H1 (cell line): ENCODE data around the gene LHPP. TPM values are rescaled to one million over a fixed set of nuclear protein-coding genes. Genes with fewer than 3 reads are reported as not detected.

Experiments
- CTCF ChIA-PET: fragments of 300-600 bp; sonication (Branson Sonifier 250); formaldehyde crosslinking; loops from one replicate; lab custom pipeline; 2021; ENCODE audit not compliant: partially characterized antibody; lab: Charles Lee
- POLR2A ChIA-PET: fragments of 300-600 bp; sonication (Branson Sonifier 250); formaldehyde crosslinking; loops from one replicate; lab custom pipeline; 2021; ENCODE audit warnings: inconsistent platforms; ENCODE audit not compliant: partially characterized antibody; lab: Charles Lee
- DNase-seq, 2 experiments: peaks; one replicate each; pipeline versions ENCODE4 v3.0.0 to v3.0.0-alpha.2; 2010 to 2022; ENCODE audit warnings: low spot score in 2 of 2, low read depth in 1 of 2, mixed read lengths in 1 of 2
- FAIRE-seq: peaks from 2 replicates; lab custom pipeline; 2011; peaks lifted over from hg19 to GRCh38; lab: Jason Lieb, UNC
- H2AFZ ChIP-seq: 2 replicates; pipeline ENCODE4 v1.8.1; 2012; ENCODE audit warnings: low read length, inconsistent platforms
- H2AK5ac ChIP-seq: 2 replicates; pipeline ENCODE4 v1.6.1; 2013; ENCODE audit warnings: low read depth, low read length
- H2BK120ac ChIP-seq: replicated peaks from 2 replicates; pipeline ENCODE3; 2013; ENCODE audit warnings: low read depth, low read length, inconsistent platforms
- H2BK12ac ChIP-seq: 2 replicates; pipeline ENCODE4 v1.6.1; 2013; ENCODE audit warnings: low read depth, low read length
- H2BK15ac ChIP-seq: 2 replicates; pipeline ENCODE4 v1.6.1; 2013; ENCODE audit warnings: low read length
- H2BK20ac ChIP-seq: 2 replicates; pipeline ENCODE4 v1.6.1; 2013; ENCODE audit warnings: low read length
- H2BK5ac ChIP-seq: 2 replicates; pipeline ENCODE4 v1.6.1; 2013; ENCODE audit warnings: low read depth, low read length
- H3K14ac ChIP-seq: 2 replicates; pipeline ENCODE4 v1.6.1; 2013; ENCODE audit warnings: inconsistent platforms; ENCODE audit not compliant: insufficient read length
- H3K18ac ChIP-seq: 2 replicates; pipeline ENCODE4 v1.6.1; 2013; ENCODE audit warnings: low read length; ENCODE audit errors: extremely low read depth
- H3K23ac ChIP-seq: 2 replicates; pipeline ENCODE4 v1.6.1; 2013; ENCODE audit warnings: inconsistent platforms; ENCODE audit not compliant: insufficient read length
- H3K23me2 ChIP-seq: 2 replicates; pipeline ENCODE4 v1.6.1; 2013; ENCODE audit warnings: low read depth, low read length
- H3K27ac ChIP-seq: 2 replicates; pipeline ENCODE4 v1.6.1; 2011; ENCODE audit warnings: low read depth, low read length, inconsistent platforms
- H3K27me3 ChIP-seq, 4 experiments: replicated peaks in 1 of 4; 1 replicate in 1 of 4; 2 replicates in 3 of 4; pipeline versions ENCODE4 v1.6.1 to v1.8.1; 2011 to 2013; ENCODE audit warnings: low read length in 3 of 4, mild to moderate bottlenecking in 3 of 4, inconsistent platforms in 2 of 4, mixed read lengths in 2 of 4, moderate library complexity in 1 of 4; ENCODE audit not compliant: control insufficient read depth in 3 of 4, insufficient read depth in 3 of 4; ENCODE audit errors: extremely low read depth in 1 of 4
- H3K36me3 ChIP-seq, 4 experiments: 2 replicates each; pipeline versions ENCODE4 v1.6.1 to v1.8.1; 2011 to 2013; ENCODE audit warnings: mild to moderate bottlenecking in 4 of 4, low read length in 3 of 4, moderate library complexity in 2 of 4, control low read depth in 1 of 4, inconsistent platforms in 1 of 4; ENCODE audit not compliant: insufficient read depth in 4 of 4, control insufficient read depth in 2 of 4
- H3K4ac ChIP-seq: replicated peaks from 2 replicates; pipeline ENCODE3; 2013; ENCODE audit warnings: low read length, low read depth, mixed read lengths, inconsistent platforms; ENCODE audit not compliant: insufficient read length
- H3K4me1 ChIP-seq, 4 experiments: replicated peaks in 1 of 4; 1 replicate in 1 of 4; 2 replicates in 3 of 4; pipeline versions ENCODE4 v1.6.1 to v1.8.1; 2011 to 2013; ENCODE audit warnings: low read length in 3 of 4, inconsistent platforms in 2 of 4, mixed read lengths in 1 of 4; ENCODE audit not compliant: insufficient read depth in 4 of 4, control insufficient read depth in 3 of 4
- H3K4me2 ChIP-seq, 2 experiments: 2 replicates each; pipeline versions ENCODE4 v1.6.1 to v1.8.1; 2011 to 2013; ENCODE audit warnings: low read depth in 2 of 2, low read length in 2 of 2, control low read depth in 1 of 2, inconsistent platforms in 1 of 2, mild to moderate bottlenecking in 1 of 2; ENCODE audit not compliant: insufficient read depth in 1 of 2
- H3K4me3 ChIP-seq, 4 experiments: fragments of 200-600, 300-600 bp in 1 of 4; sonication (generic), shearing (Covaris generic), sonication (Bioruptor Twin) in 1 of 4; 2 replicates each; pipeline versions ENCODE4 v1.5.1 to v1.8.1; 2011 to 2016; ENCODE audit warnings: low read length in 4 of 4, low read depth in 3 of 4, control low read depth in 2 of 4, inconsistent platforms in 2 of 4, mild to moderate bottlenecking in 2 of 4, mixed read lengths in 1 of 4, moderate library complexity in 1 of 4; ENCODE audit not compliant: insufficient read depth in 2 of 4; ENCODE audit errors: extremely low read depth in 1 of 4
- H3K56ac ChIP-seq: replicated peaks from 2 replicates; pipeline ENCODE3; 2013; ENCODE audit warnings: low read depth, mild to moderate bottlenecking, mixed read lengths, low read length, inconsistent platforms; ENCODE audit not compliant: insufficient read length
- H3K79me1 ChIP-seq: 2 replicates; pipeline ENCODE4 v1.6.1; 2013; ENCODE audit warnings: low read depth, low read length, control low read depth
- H3K79me2 ChIP-seq, 2 experiments: 2 replicates each; pipeline versions ENCODE4 v1.6.1 to v1.8.1; 2012 to 2013; ENCODE audit warnings: low read length in 2 of 2, mild to moderate bottlenecking in 2 of 2, inconsistent platforms in 1 of 2; ENCODE audit not compliant: insufficient read depth in 2 of 2, control insufficient read depth in 1 of 2
- H3K9ac ChIP-seq, 4 experiments: replicated peaks in 1 of 4; 1 replicate in 1 of 4; 2 replicates in 3 of 4; pipeline versions ENCODE4 v1.6.1 to v1.8.1; 2011 to 2013; ENCODE audit warnings: low read depth in 3 of 4, low read length in 3 of 4, control low read depth in 2 of 4, mild to moderate bottlenecking in 2 of 4, moderate library complexity in 2 of 4, inconsistent platforms in 1 of 4; ENCODE audit errors: extremely low read depth in 1 of 4
- H3K9me3 ChIP-seq, 2 experiments: 2 replicates each; pipeline versions ENCODE4 v1.6.1 to v1.8.1; 2012 to 2013; ENCODE audit warnings: mild to moderate bottlenecking in 2 of 2, moderate library complexity in 2 of 2, control low read depth in 1 of 2, inconsistent platforms in 1 of 2, low read depth in 1 of 2, low read length in 1 of 2, mixed read lengths in 1 of 2; ENCODE audit not compliant: insufficient read depth in 2 of 2
- H4K20me1 ChIP-seq, 2 experiments: replicated peaks in 1 of 2; 2 replicates each; pipeline versions ENCODE3 to v1.8.1; 2011 to 2013; ENCODE audit warnings: inconsistent platforms in 2 of 2, low read length in 2 of 2, mild to moderate bottlenecking in 1 of 2; ENCODE audit not compliant: insufficient read depth in 2 of 2, control insufficient read depth in 1 of 2
- H4K5ac ChIP-seq: 2 replicates; pipeline ENCODE4 v1.6.1; 2013; ENCODE audit warnings: low read length, low read depth, mixed read lengths, inconsistent platforms; ENCODE audit not compliant: insufficient read length
- H4K8ac ChIP-seq: 2 replicates; pipeline ENCODE4 v1.8.0; 2013; ENCODE audit warnings: mild to moderate bottlenecking, moderate library complexity, low read length, inconsistent platforms; ENCODE audit not compliant: insufficient read depth; ENCODE audit errors: extremely low read depth
- H4K91ac ChIP-seq: replicated peaks from 2 replicates; pipeline ENCODE3; 2013; ENCODE audit warnings: low read length, mixed read lengths, inconsistent platforms; ENCODE audit not compliant: insufficient read length
- ATF3 ChIP-seq: IDR thresholded peaks from 2 replicates; pipeline ENCODE4 v1.6.1; 2011; ENCODE audit warnings: low read depth, mild to moderate bottlenecking, low read length; ENCODE audit not compliant: insufficient read depth
- CBX5 ChIP-seq: fragments of 300-800, 300-1000 bp; sonication (generic); IDR thresholded peaks from 2 replicates; pipeline ENCODE4 v1.7.1; 2016; ENCODE audit warnings: antibody characterized with exemption, low read length, low read depth
- CHD2 ChIP-seq: IDR thresholded peaks from 2 replicates; pipeline ENCODE4 v1.6.1; 2012; ENCODE audit warnings: low read length, improper control_type of control experiment
- E2F6 ChIP-seq: IDR thresholded peaks from 2 replicates; pipeline ENCODE4 v1.6.1; 2012; ENCODE audit warnings: inconsistent platforms
- HDAC2 ChIP-seq, 2 experiments: fragments of 300-600 bp in 1 of 2; sonication (generic) in 1 of 2; IDR thresholded peaks; 2 replicates each; pipeline ENCODE4 v1.6.1; 2011 to 2012; ENCODE audit warnings: low read depth in 2 of 2, low read length in 2 of 2, mild to moderate bottlenecking in 2 of 2, moderate library complexity in 2 of 2, borderline replicate concordance in 1 of 2, inconsistent platforms in 1 of 2
- JUN ChIP-seq: IDR thresholded peaks from 2 replicates; pipeline ENCODE4 v1.6.1; 2011; ENCODE audit warnings: low read depth, mild to moderate bottlenecking, improper control_type of control experiment, low read length
- POLR2AphosphoS5 ChIP-seq: IDR thresholded peaks from 2 replicates; pipeline ENCODE4 v1.6.1; 2011; ENCODE audit warnings: low read depth, low read length
- RAD21 ChIP-seq, 2 experiments: IDR thresholded peaks in 1 of 2; conservative IDR thresholded peaks in 1 of 2; 2 replicates each; pipeline ENCODE4 v1.6.1; 2011; ENCODE audit warnings: low read depth in 2 of 2, low read length in 2 of 2, improper control_type of control experiment in 1 of 2, inconsistent platforms in 1 of 2, mild to moderate bottlenecking in 1 of 2, moderate library complexity in 1 of 2
- USF2 ChIP-seq: IDR thresholded peaks from 2 replicates; pipeline ENCODE4 v1.6.1; 2011; ENCODE audit warnings: low read length, improper control_type of control experiment
- WGBS, 2 experiments: shearing (Covaris generic) in 1 of 2; methylation state at CpG; one replicate each; pipeline versions ENCODE4 v1.1.6 to v1.1.7; 2013 to 2015; ENCODE audit warnings: low lambda C conversion rate in 2 of 2, mixed read lengths in 2 of 2, inconsistent platforms in 1 of 2, low coverage in 1 of 2, missing lambda C conversion rate in 1 of 2; ENCODE audit not compliant: insufficient replicate concordance in 2 of 2, insufficient coverage in 1 of 2, insufficient read length in 1 of 2; ENCODE audit errors: extremely low coverage in 1 of 2, missing lambda C conversion rate in 1 of 2; 5-methylcytosine and 5-hydroxymethylcytosine counted together
- polyA plus RNA-seq, 7 experiments: library from polyadenylated mRNA; depleted of rRNA in 3 of 7; stranded (reverse) in 5 of 7; unstranded in 2 of 7; fragments of >200 nt in 5 of 7; fragments of 200-250 nt in 2 of 7; gene quantifications; 1 replicate in 5 of 7; 2 replicates in 1 of 7; 4 replicates in 1 of 7; pipeline versions ENCODE4 v1.2.1 to v1.2.3, GENCODE V29; 2011 to 2013; ENCODE audit warnings: missing spikeins in 2 of 7, mixed read lengths in 2 of 7
- total RNA-seq: library from RNA; stranded (reverse); fragmentation: NEBNext Ultra II Directional; extraction: Animal tissue kit (Norgen Biotek cat#: 25700); gene quantifications from 2 replicates; pipeline ENCODE4 v1.2.1, GENCODE V29; 2021

The LHPP gene
- total and polyA plus RNA-seq, 2 of the 8 experiments (the other 6 are each of a cell fraction or from before 2014, with no cell fraction given) = 26.0 to 45.0 TPM

GRCh38 chr10:124552691-124553276 lies 91.2 kb downstream of the LHPP start:
- Histone ChIP-seq H2BK20ac (no peak overlapping the region), H3K4ac (no peak overlapping the region), H2AK5ac (no peak overlapping the region), H4K91ac (no peak overlapping the region), H3K36me3 (no peaks in the 10 kb centered on the region), H3K23ac (no peak overlapping the region), H2BK15ac (no peak overlapping the region), H3K4me3 (no peak overlapping the region), H4K5ac (no peak overlapping the region), H4K20me1 (no peaks in the 10 kb centered on the region), H3K23me2 (0 out of 2 replicates have a peak, but pooled peaks cover 2% of the 10 kb centered on the region), H3K27ac (no peak overlapping the region), H3K4me2 (no peak overlapping the region), H2BK12ac (no peak overlapping the region), H3K27me3 (no peaks in the 10 kb centered on the region), H3K4me1 (no peaks in the 10 kb centered on the region; a peak in 2 of 7 replicates), H2BK5ac (no peak overlapping the region), H2AFZ (no peak overlapping the region), H4K8ac (no peak overlapping the region), H2BK120ac (no peak overlapping the region), H3K14ac (no peak overlapping the region), H3K56ac (no peak overlapping the region), H3K9ac (no peak overlapping the region), H3K79me1 (no peaks in the 10 kb centered on the region), H3K9me3 (no peaks in the 10 kb centered on the region), H3K18ac (no peak overlapping the region), H3K79me2 (no peaks in the 10 kb centered on the region)
- FAIRE-seq = no peak
- ChIA-PET POLR2A (interaction anchor here (2.2 kb wide), 1 partner anchor 7 kb away, joined by 7 read pairs; no protein-coding TSS in a partner anchor), CTCF (interaction anchor here (0.8 to 38.0 kb wide), 7 partner anchors 4 to 193 kb away, joined by 3 to 681 read pairs (median 4); no protein-coding TSS in a partner anchor)
- no peak for DNase-seq
- 93% methylated on average over 14 of the region's 14 CpGs; no CpG with 5 or more reads in 1 of the 2 experiments for WGBS, 2 experiments
- TF ChIP-seq POLR2AphosphoS5 (no peak), USF2 (no peak), RAD21 (IDR thresholded peaks at IDR 0.05 in 1 of 2, conservative IDR thresholded peaks at IDR 0.05 in 1 of 2; ENCODE audit: low read depth in 2 of 2, low read length in 2 of 2) (no peak), CBX5 (no peak), JUN (no peak), CHD2 (no peak), E2F6 (no peak), HDAC2 (IDR thresholded peaks at IDR 0.05; ENCODE audit: borderline replicate concordance in 1 of 2, low read depth in 2 of 2, low read length in 2 of 2) (no peak), ATF3 (no peak)
